C4-2B (cell line): ENCODE results near the gene ZFP3.
"Not testable (repeated sequence)": the region's sequence is repeated elsewhere in the genome, so short reads cannot be mapped to it uniquely, and the experiment has no call there.

Source experiments
- H3K27ac ChIP-seq: fragments of 450-650 bp; 2 replicates; pipeline ENCODE4 v1.5.1; 2017
- ZFX ChIP-seq: fragments of 450-650 bp; IDR thresholded peaks from 2 replicates; pipeline ENCODE4 v1.6.1; 2017
- TF ChIP-seq, protein P1 (sequence below): fragments of 450-650 bp; conservative IDR thresholded peaks from 2 replicates; pipeline ENCODE4 v1.5.1; 2017; ENCODE audit warnings: mild to moderate bottlenecking

ZFP3 gene

DNA sequence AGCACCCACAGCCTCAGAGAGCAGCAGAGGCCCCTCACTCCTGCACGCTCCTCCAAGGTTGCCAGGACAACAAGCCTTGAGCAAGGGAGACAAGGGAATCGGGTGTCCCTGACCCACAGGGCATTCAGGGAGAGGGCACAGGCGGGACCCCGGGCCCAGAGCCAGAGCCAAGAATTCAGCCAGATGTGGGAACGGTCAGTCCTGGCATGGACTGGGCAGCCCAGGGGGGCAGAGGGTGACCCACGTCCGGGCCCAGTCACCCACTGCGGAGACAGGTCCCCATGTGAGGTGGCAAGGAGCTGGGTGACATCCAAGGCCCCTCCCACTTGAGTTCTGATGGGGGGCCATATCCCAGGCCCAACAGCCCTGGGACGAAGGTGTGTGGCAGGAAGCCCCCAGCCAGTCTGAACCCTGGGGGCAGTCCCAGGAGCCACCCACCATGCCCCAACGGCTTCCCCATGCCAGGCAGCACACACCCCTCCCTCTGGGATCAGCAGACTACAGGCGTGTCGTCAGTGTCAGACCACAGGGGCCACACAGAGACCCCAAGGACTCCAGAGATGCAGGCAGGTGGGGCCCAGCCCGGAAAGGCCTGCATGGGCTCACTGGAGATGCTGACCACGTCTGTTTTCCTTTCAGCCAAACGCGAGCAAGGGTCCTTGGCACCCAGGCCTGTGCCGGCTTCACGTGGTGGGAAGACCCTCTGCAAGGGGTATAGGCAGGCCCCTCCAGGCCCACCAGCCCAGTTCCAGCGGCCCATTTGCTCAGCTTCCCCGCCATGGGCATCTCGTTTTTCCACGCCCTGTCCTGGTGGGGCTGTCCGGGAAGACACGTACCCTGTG is 60.6 kb downstream of the ZFP3 start:
- TF ChIP-seq ZFX, result no peak
- TF ChIP-seq, protein P1, sequence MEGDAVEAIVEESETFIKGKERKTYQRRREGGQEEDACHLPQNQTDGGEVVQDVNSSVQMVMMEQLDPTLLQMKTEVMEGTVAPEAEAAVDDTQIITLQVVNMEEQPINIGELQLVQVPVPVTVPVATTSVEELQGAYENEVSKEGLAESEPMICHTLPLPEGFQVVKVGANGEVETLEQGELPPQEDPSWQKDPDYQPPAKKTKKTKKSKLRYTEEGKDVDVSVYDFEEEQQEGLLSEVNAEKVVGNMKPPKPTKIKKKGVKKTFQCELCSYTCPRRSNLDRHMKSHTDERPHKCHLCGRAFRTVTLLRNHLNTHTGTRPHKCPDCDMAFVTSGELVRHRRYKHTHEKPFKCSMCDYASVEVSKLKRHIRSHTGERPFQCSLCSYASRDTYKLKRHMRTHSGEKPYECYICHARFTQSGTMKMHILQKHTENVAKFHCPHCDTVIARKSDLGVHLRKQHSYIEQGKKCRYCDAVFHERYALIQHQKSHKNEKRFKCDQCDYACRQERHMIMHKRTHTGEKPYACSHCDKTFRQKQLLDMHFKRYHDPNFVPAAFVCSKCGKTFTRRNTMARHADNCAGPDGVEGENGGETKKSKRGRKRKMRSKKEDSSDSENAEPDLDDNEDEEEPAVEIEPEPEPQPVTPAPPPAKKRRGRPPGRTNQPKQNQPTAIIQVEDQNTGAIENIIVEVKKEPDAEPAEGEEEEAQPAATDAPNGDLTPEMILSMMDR, result no peak
- H3K27ac ChIP-seq, result no peak overlapping the region

DNA sequence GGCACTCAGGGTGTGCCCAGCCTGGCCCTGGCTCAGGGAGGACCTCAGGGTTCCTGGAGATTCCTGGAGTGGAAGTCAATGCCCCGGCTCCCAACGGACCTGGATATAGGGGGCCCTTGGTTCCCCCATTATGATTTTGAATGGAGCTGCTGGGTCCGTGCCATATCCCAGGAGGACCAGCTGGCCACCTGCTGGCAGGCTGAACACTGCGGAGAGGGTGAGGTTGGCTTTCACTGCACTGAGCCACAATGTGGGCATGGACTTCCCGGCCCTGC is 61.1 kb downstream of the ZFP3 start:
- TF ChIP-seq, protein P1, result no peak
- no peak for TF ChIP-seq ZFX
- H3K27ac ChIP-seq, result no peak overlapping the region

DNA sequence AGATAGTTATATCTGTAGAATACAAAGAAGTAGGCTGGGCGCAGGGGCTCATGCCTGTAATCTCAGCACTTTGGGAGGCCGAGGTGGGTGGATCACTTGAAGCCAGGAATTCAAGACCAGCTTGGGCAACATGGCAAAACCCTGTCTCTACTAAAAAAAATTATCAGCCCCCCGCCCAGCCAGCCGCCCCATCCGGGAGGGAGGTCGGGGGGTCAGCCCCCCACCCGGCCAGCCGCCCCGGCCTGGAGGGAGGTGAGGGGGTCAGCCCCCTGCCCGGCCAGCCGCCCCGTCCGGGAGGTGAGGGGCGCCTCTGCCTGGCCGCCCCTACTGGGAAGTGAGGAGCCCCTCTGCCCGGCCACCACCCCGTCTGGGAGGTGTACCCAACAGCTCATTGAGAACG is 64.6 kb downstream of the ZFP3 start:
- not testable (repeated sequence) for H3K27ac ChIP-seq
